B cell (primary cell): ENCODE results near the gene KDM1B.

Experiments used
- CTCF ChIP-seq: fragments of 200-600 bp; IDR thresholded peaks from one replicate; pipeline ENCODE4 v1.8.0; 2022; ENCODE audit warnings: antibody characterized with exemption, mild to moderate bottlenecking
- EZH2 ChIP-seq: IDR thresholded peaks from 2 replicates; pipeline ENCODE4 v1.6.1; 2012; ENCODE audit warnings: borderline replicate concordance, low read depth, mild to moderate bottlenecking, moderate library complexity, low read length; ENCODE audit not compliant: insufficient read depth, poor library complexity, severe bottlenecking

- TF ChIP-seq CTCF: no peak
- TF ChIP-seq EZH2: no peak
Measured at GRCh38 chr6:18209539-18210197, 54.4 kb downstream of the KDM1B start.
